ENCODE results near the gene SPIN2B.

DNA sequence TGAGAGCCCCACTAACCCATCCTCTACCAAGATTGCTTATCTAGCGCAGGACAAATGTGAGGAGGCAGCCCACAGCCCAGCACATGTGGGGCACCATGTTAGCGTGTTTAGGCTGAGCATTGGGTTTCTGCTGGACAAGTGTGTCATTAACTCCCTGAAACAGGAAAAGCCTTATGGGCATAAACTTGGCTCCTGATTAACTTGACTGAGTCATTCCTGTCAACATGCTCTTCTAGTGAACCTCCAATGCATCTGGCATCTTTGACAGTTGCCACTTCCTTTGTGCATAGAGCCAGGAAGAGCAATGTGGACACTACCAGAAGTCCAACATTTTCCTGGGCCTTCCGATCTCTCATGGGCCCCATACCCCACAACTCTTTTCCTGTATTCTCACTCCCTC lies 13.4 kb upstream of the SPIN2B start:
- TF ChIP-seq, protein P1, sequence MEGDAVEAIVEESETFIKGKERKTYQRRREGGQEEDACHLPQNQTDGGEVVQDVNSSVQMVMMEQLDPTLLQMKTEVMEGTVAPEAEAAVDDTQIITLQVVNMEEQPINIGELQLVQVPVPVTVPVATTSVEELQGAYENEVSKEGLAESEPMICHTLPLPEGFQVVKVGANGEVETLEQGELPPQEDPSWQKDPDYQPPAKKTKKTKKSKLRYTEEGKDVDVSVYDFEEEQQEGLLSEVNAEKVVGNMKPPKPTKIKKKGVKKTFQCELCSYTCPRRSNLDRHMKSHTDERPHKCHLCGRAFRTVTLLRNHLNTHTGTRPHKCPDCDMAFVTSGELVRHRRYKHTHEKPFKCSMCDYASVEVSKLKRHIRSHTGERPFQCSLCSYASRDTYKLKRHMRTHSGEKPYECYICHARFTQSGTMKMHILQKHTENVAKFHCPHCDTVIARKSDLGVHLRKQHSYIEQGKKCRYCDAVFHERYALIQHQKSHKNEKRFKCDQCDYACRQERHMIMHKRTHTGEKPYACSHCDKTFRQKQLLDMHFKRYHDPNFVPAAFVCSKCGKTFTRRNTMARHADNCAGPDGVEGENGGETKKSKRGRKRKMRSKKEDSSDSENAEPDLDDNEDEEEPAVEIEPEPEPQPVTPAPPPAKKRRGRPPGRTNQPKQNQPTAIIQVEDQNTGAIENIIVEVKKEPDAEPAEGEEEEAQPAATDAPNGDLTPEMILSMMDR (conservative IDR thresholded peaks at IDR 0.05; ENCODE audit: low read length), result no peak
- no peak for TF ChIP-seq EZH2phosphoT487 (IDR thresholded peaks at IDR 0.05; ENCODE audit: borderline replicate concordance, low read depth, low read length)

Data from OCI-LY7 (cell line).